Stimulated activated CD4-positive, alpha-beta T cell treated with anti-CD3 and anti-CD28 coated beads, Interleukin-2, amount 100 ng/mL, for 48 hours (primary cell): ENCODE measurements around the gene CLSTN2.

Experiments
- DNase-seq, 2 donors: peaks; one replicate each; pipeline ENCODE4 v3.0.0-alpha.2; 2020

CLSTN2 gene

GRCh38 chr3:140573011-140573410 lies 638.0 kb downstream of the CLSTN2 start:
- no peak for DNase-seq

GRCh38 chr3:140574375-140574774 lies 639.4 kb downstream of the CLSTN2 start:
- DNase-seq = no peak

GRCh38 chr3:140576449-140576848 lies 641.5 kb downstream of the CLSTN2 start:
- no peak for DNase-seq

GRCh38 chr3:140577911-140578310 lies 642.9 kb downstream of the CLSTN2 start:
- DNase-seq = no peak

- no peak for DNase-seq
Observed at GRCh38 chr3:140579260-140579659, 644.3 kb downstream of the CLSTN2 start.

- DNase-seq = no peak
Observed at GRCh38 chr3:140580746-140581145, 645.8 kb downstream of the CLSTN2 start.

- no peak for DNase-seq
Observed at GRCh38 chr3:140584549-140584948, 649.6 kb downstream of the CLSTN2 start.

- no peak for DNase-seq
Observed at GRCh38 chr3:140585828-140586227, 650.8 kb downstream of the CLSTN2 start.

- DNase-seq = no peak
Observed at GRCh38 chr3:140586311-140586710, 651.3 kb downstream of the CLSTN2 start.

GRCh38 chr3:140588558-140588957 lies 653.6 kb downstream of the CLSTN2 start:
- DNase-seq = no peak

GRCh38 chr3:140593766-140594165 lies 658.8 kb downstream of the CLSTN2 start:
- DNase-seq = no peak

- no peak for DNase-seq
Observed at GRCh38 chr3:140595295-140595694, 660.3 kb downstream of the CLSTN2 start.

- DNase-seq = no peak
Observed at GRCh38 chr3:140597364-140597763, 662.4 kb downstream of the CLSTN2 start.

- no peak for DNase-seq
Observed at GRCh38 chr3:140597792-140598191, 662.8 kb downstream of the CLSTN2 start.

- DNase-seq = no peak
Observed at GRCh38 chr3:140599009-140599408, 664.0 kb downstream of the CLSTN2 start.

GRCh38 chr3:140599496-140599895 lies 664.5 kb downstream of the CLSTN2 start:
- DNase-seq = no peak

GRCh38 chr3:140601881-140602280 lies 666.9 kb downstream of the CLSTN2 start:
- DNase-seq = no peak

- no peak for DNase-seq
Observed at GRCh38 chr3:140602781-140603180, 667.8 kb downstream of the CLSTN2 start.

- DNase-seq = no peak
Observed at GRCh38 chr3:140603766-140604165, 668.8 kb downstream of the CLSTN2 start.

- DNase-seq = no peak
Observed at GRCh38 chr3:140610544-140610943, 675.6 kb downstream of the CLSTN2 start.

GRCh38 chr3:140614001-140614400 lies 679.0 kb downstream of the CLSTN2 start:
- no peak for DNase-seq

- no peak for DNase-seq
Observed at GRCh38 chr3:140617135-140617534, 682.1 kb downstream of the CLSTN2 start.

- DNase-seq = no peak
Observed at GRCh38 chr3:140626856-140627255, 691.9 kb downstream of the CLSTN2 start.
